Measurements from ENCODE around the gene MACROD2.

The MACROD2 gene

GRCh38 chr20:14609328-14610221 lies 614.3 kb downstream of the MACROD2 start:
- DNase-seq, result no peak

GRCh38 chr20:14611479-14611878 lies 616.2 kb downstream of the MACROD2 start:
- no peak for DNase-seq

- DNase-seq, result no peak
These were observed 617.1 kb downstream of the MACROD2 start for GRCh38 chr20:14612391-14612790.

- DNase-seq, result no peak
These were observed 620.7 kb downstream of the MACROD2 start for GRCh38 chr20:14616003-14616402.

GRCh38 chr20:14617123-14617522 lies 621.8 kb downstream of the MACROD2 start:
- no peak for DNase-seq

GRCh38 chr20:14619411-14619810 lies 624.1 kb downstream of the MACROD2 start:
- no peak for DNase-seq

GRCh38 chr20:14622796-14623195 lies 627.5 kb downstream of the MACROD2 start:
- DNase-seq, result no peak

- no peak for DNase-seq
These were observed 635.7 kb downstream of the MACROD2 start for GRCh38 chr20:14631011-14631410.

- no peak for DNase-seq
These were observed 637.6 kb downstream of the MACROD2 start for GRCh38 chr20:14632906-14633305.

GRCh38 chr20:14633507-14633906 lies 638.2 kb downstream of the MACROD2 start:
- DNase-seq, result no peak

GRCh38 chr20:14634665-14635064 lies 639.3 kb downstream of the MACROD2 start:
- DNase-seq, result no peak

GRCh38 chr20:14637441-14637840 lies 642.1 kb downstream of the MACROD2 start:
- DNase-seq, result no peak

- no peak for DNase-seq
These were observed 647.8 kb downstream of the MACROD2 start for GRCh38 chr20:14643146-14643545.

- no peak for DNase-seq
These were observed 648.2 kb downstream of the MACROD2 start for GRCh38 chr20:14643556-14643955.

- no peak for DNase-seq
These were observed 649.2 kb downstream of the MACROD2 start for GRCh38 chr20:14644306-14645097.

- DNase-seq, result no peak
These were observed 651.7 kb downstream of the MACROD2 start for GRCh38 chr20:14647016-14647415.

- DNase-seq, result no peak
These were observed 654.3 kb downstream of the MACROD2 start for GRCh38 chr20:14649662-14650061.

GRCh38 chr20:14657266-14658005 lies 662.1 kb downstream of the MACROD2 start:
- DNase-seq, result no peak

GRCh38 chr20:14664101-14664500 lies 668.8 kb downstream of the MACROD2 start:
- no peak for DNase-seq

- DNase-seq, result no peak
These were observed 671.4 kb downstream of the MACROD2 start for GRCh38 chr20:14666696-14667095.

- no peak for DNase-seq
These were observed 671.9 kb downstream of the MACROD2 start for GRCh38 chr20:14667226-14667625.

- DNase-seq, result no peak
These were observed 676.8 kb downstream of the MACROD2 start for GRCh38 chr20:14672066-14672465.

- no peak for DNase-seq
These were observed 677.8 kb downstream of the MACROD2 start for GRCh38 chr20:14673164-14673563.
